Erythroblast (primary cell): ENCODE results near the gene PHOX2A.
"Not testable (repeated sequence)": the region's sequence is repeated elsewhere in the genome, so short reads cannot be mapped to it uniquely, and the experiment has no call there.

ENCODE experiments used
- DNase-seq, 2 experiments: peaks; one replicate each; lab custom pipeline; 2025; lab: John Stamatoyannopoulos, UW
- GATA1 ChIP-seq: IDR thresholded peaks from 2 replicates; pipeline ENCODE4 v1.6.1; 2011; ENCODE audit warnings: low read depth, mild to moderate bottlenecking, control low read depth, low read length, moderate library complexity
- POLR2A ChIP-seq: IDR thresholded peaks from 2 replicates; pipeline ENCODE4 v1.6.1; 2011; ENCODE audit warnings: mild to moderate bottlenecking, low read length

Gene PHOX2A

GRCh38 chr11:72244060-72244360 is at the start of gene PHOX2A:
PHOX2A (minus strand) TSS chr11:72244176; CDS start chr11:72244004, 172 bp downstream.
- no peak for DNase-seq
- TF ChIP-seq GATA1: no peak

- TF ChIP-seq GATA1: no peak
- no peak for TF ChIP-seq POLR2A
- DNase-seq: no peak
Observed at GRCh38 chr11:72293391-72293790, 49.4 kb upstream of the PHOX2A start.

GRCh38 chr11:72292106-72292785 is 48.3 kb upstream of the PHOX2A start:
- DNase-seq: no peak
- TF ChIP-seq POLR2A: no peak

GRCh38 chr11:72290741-72291140 is 46.8 kb upstream of the PHOX2A start:
- peak; percentile 44 to 68 for DNase-seq

GRCh38 chr11:72287293-72287692 is 43.3 kb upstream of the PHOX2A start:
- TF ChIP-seq GATA1 (no peak), POLR2A (no peak)
- DNase-seq: no peak

- TF ChIP-seq GATA1 (no peak), POLR2A (no peak)
- DNase-seq: no peak
Observed at GRCh38 chr11:72283947-72284346, 40.0 kb upstream of the PHOX2A start.

GRCh38 chr11:72280726-72281315 is 36.8 kb upstream of the PHOX2A start:
- no peak for TF ChIP-seq GATA1
- no peak for TF ChIP-seq POLR2A
- DNase-seq: no peak

- TF ChIP-seq POLR2A (no peak), GATA1 (no peak)
- no peak for DNase-seq
Observed at GRCh38 chr11:72280037-72280436, 36.1 kb upstream of the PHOX2A start.

GRCh38 chr11:72278905-72279304 is 34.9 kb upstream of the PHOX2A start:
- no peak for DNase-seq
- TF ChIP-seq POLR2A: no peak
- TF ChIP-seq GATA1: no peak

- TF ChIP-seq POLR2A (no peak), GATA1 (no peak)
- DNase-seq: no peak
Observed at GRCh38 chr11:72274435-72274834, 30.5 kb upstream of the PHOX2A start.

- no peak for TF ChIP-seq POLR2A
- DNase-seq: no peak
Observed at GRCh38 chr11:72271980-72272379, 28.0 kb upstream of the PHOX2A start.

GRCh38 chr11:72267956-72268617 is 24.1 kb upstream of the PHOX2A start:
- no peak for DNase-seq
- TF ChIP-seq POLR2A: no peak
- TF ChIP-seq GATA1: no peak

- not testable (repeated sequence) for DNase-seq
Observed at GRCh38 chr11:72266960-72267359, 23.0 kb upstream of the PHOX2A start.

- DNase-seq: no peak
- TF ChIP-seq POLR2A (no peak), GATA1 (no peak)
Observed at GRCh38 chr11:72265951-72266350, 22.0 kb upstream of the PHOX2A start.

GRCh38 chr11:72263361-72263760 is 19.4 kb upstream of the PHOX2A start:
- peak in 1 of 2 experiments; percentile 56 for DNase-seq
- TF ChIP-seq POLR2A: no peak
- no peak for TF ChIP-seq GATA1
